ENCODE measurements around the gene PRELP.
"Not testable (repeated sequence)": the region's sequence is repeated elsewhere in the genome, so short reads cannot be mapped to it uniquely, and the experiment has no call there.

The PRELP gene

DNA sequence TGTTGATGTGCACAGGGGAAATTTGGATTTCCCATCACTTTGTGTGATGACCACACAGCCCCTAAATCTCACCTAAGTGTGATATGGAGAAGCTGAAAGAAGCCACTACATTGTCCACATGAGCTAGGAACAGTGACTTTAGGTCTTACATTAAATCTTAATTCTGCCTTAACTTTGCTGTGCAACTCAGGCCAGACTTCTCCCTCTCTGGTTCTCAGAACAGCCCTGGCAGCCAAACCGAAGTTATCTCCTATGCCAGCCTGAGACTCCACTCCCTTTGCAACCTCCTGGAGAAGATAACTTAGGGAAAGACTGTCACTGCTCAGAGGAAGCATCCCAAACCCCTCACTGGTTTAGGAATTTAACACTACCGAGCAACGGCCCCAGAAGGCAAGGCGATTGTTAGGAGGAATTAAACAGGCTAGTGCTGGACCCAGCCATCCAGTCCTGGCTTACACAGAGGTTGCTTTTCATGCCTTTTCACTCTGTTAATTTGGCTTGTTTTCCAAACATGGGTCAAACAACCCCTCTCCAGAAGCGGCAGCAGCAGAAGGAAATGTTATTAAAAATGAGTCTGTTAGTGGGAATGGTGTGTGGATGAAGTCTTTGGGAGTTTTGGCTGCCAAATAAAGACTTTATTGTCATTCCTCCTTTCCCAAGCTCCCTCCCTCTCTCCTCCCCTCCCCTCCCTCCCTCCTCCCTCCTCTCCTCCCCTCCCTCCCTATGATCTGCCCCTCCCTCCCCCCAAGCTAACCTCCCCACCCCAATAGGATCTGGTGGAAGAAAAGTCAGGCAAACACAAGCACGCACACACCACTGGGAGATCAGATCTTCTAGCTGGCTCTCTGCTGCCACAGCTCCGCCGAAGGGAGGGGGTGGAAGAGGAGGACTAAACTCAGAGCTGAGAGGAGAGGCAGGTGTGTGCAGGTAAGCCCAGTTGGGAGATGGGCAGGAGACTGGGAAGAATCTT is at the start of gene PRELP:
Gene PRELP (plus strand): TSS at position 795 of the 970 bp plus-strand sequence. CDS start 7,379 bp downstream, outside the sequence.
- peak; percentile 64 for DNase-seq (ENCODE audit: low spot score)

- DNase-seq (ENCODE audit: low spot score) = no peak
These were observed 49.2 kb upstream of the PRELP start for GRCh38 chr1:203426366-203426765.

DNA sequence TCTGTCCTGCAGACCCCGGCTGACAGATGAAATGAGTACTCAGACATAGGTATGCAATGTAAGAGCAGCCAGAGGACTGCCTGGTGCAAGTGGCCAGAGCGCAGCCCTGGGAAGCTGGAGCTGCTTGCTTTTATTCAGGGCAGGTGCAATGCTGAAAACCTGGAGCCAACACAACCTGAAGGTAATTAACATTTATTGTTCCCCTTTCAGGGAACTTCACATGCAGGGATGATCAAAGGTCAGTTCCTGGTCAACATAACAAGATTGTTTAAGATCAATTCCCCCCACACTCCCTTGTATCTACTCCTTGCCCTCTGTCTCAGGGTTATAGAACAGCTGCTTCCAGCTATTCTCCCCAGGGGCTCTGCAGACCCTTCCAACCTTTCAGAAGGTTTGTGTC is 48.7 kb upstream of the PRELP start:
- no peak for DNase-seq (ENCODE audit: low spot score)

DNA sequence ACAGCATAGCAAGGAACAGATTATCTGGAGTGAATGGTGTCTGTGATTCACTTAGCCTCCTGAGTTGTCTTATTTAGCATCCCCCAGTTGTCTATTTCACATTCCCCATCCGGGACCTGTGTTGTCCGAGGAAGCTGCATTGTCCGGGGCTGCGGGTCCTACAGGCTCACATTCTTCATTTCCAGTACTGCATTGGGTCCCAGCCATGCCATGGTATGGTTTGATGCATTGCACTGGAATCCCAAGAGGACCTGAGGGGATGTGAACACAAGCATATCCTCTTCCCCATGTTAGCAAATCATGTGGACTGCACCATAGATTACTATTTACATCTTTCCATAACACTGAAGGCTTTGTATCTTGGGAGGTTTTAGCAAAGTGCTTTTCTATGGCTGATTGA is 48.2 kb upstream of the PRELP start:
- DNase-seq (ENCODE audit: low spot score) = no peak

- no peak for DNase-seq (ENCODE audit: low spot score)
These were observed 46.5 kb upstream of the PRELP start for GRCh38 chr1:203428981-203429599.

- DNase-seq (ENCODE audit: low spot score) = no peak
These were observed 40.0 kb upstream of the PRELP start for GRCh38 chr1:203435615-203436014.

DNA sequence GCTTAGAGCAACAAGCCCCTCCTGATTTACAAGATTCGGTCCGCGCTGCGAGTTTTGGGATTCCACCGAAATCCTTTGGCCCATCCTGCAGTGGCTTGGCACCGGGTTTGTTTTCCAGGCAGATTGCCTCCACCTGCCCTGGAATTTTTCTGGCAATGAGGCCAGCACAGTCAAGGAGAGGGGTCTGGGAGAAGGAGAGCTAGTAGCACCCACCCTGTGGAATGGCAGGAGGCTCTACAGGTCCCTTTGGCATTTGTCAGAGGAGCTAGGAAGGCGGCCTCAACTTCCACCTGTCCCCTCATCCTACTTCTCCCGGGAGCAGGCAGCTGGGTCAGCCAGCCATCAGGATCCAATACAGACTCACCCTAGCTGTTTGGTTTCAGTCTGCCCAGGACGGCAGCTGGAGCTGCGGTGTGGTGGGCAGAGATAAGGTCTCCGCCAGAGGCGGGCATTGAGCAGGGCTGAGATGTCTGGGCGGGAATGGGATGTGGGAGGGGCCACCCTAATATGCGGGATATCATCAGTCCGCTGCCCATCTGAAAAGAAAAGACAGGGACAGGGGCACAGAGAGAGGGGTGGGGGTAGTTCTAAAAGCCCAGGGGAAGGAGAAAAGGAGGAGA is 37.8 kb upstream of the PRELP start:
- DNase-seq (ENCODE audit: low spot score) = no peak

- DNase-seq (ENCODE audit: low spot score) = no peak
These were observed 36.4 kb upstream of the PRELP start for GRCh38 chr1:203439131-203439730.

DNA sequence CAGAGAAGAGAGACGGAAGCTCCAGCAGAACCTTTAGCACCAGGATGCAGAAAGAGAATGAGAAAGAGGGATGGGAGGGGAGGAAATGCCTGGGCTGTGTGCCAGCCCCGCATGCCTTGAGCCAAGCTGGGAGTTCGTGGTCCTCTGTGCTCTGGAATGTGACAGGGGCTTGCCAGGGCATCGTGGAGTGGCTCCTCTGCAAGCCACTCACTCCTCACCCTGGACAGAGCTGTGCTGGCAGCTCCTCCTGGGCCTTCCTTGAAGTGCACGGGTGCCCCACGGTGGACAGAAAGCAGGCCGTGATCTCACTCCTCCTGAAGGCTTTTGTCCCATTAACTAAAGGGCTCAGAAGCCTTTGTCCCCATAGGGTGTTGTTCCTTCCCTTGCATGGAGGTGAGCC is 34.8 kb upstream of the PRELP start:
- DNase-seq (ENCODE audit: low spot score) = no peak

- DNase-seq (ENCODE audit: low spot score) = no peak
These were observed 33.8 kb upstream of the PRELP start for GRCh38 chr1:203441766-203442165.

GRCh38 chr1:203442821-203443220 is 32.8 kb upstream of the PRELP start:
- no peak for DNase-seq (ENCODE audit: low spot score)

- DNase-seq (ENCODE audit: low spot score) = no peak
These were observed 32.3 kb upstream of the PRELP start for GRCh38 chr1:203443296-203443695.

GRCh38 chr1:203444171-203444576 is 31.4 kb upstream of the PRELP start:
- DNase-seq (ENCODE audit: low spot score) = no peak

DNA sequence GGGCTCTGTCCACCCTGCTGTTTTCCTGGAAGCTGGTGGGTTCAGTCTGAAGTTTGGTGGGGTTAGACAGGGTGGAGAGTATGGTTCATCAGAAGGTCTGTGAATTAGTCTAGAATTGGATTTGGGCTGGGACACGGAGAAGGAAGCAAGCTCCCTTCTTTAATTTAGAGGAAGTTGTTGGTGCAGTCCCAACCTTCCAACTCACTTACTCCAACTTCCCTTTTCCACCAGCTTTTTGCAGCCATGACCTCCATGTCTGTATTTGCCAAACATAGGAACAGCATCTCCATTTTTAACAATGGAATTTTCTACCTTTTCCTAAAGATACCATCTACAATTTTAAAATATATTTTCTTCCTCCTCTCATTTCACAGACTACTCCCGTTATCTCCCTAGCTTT is 28.5 kb upstream of the PRELP start:
- DNase-seq (ENCODE audit: low spot score) = no peak

GRCh38 chr1:203447598-203447997 is 28.0 kb upstream of the PRELP start:
- not testable (repeated sequence) for DNase-seq (ENCODE audit: low spot score)

GRCh38 chr1:203448521-203449061 is 27.0 kb upstream of the PRELP start:
- DNase-seq (ENCODE audit: low spot score) = no peak

DNA sequence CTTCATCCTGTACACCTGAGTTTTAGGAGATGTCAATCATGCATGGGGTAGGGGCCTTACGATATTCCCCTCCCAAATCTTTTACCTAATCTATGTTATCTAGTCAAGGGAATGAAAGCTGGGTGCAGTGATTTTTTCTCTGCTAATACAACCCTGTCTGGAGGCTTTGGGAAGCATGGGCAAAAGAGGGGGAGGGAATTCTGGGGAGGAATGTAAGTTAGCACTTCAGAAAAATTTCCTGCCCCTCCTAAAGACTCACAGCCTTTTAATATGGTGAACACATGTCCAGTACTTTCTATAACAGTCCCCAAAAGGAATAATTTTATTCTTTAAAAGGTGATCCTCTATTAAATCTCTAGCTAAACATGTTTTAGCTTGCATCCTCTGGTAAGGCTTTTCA is 25.6 kb upstream of the PRELP start:
- no peak for DNase-seq (ENCODE audit: low spot score)

GRCh38 chr1:203450479-203451149 is 25.0 kb upstream of the PRELP start:
- DNase-seq (ENCODE audit: low spot score) = no peak

- DNase-seq (ENCODE audit: low spot score) = no peak
These were observed 23.5 kb upstream of the PRELP start for GRCh38 chr1:203451836-203452784.

- no peak for DNase-seq (ENCODE audit: low spot score)
These were observed 22.6 kb upstream of the PRELP start for GRCh38 chr1:203453016-203453415.

Data from ecto neural progenitor cell (in vitro differentiated cells).